GM18526 (cell line): ENCODE results near the gene ADAM10.
A peak's percentile ranks its signal among the peaks of the same experiment; 100 is the strongest.

Experiments
- POLR2A ChIP-seq: IDR thresholded peaks from 3 replicates; pipeline ENCODE4 v1.6.1; 2011; ENCODE audit not compliant: insufficient read length; ENCODE audit errors: extremely low read depth

The ADAM10 gene

DNA sequence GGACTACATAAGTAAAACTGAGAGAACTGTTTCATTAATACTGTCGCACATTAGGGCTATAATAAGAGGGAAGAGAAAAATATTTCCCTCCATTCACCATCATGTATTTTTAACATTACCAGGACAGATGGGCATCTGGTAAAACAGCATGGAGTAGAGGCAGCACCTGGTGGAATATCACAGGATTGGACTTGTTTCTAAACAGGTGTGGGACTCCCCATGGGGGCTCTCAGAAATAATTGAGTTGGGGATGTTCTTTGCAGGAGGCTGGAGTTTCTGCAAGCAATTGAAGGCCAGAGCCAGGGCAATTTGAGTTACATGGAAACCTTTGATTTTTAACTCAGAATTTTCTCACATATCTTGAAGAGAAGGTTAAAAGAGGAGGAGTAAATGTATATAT lies 13.2 kb upstream of the ADAM10 start:
- no peak for TF ChIP-seq POLR2A

DNA sequence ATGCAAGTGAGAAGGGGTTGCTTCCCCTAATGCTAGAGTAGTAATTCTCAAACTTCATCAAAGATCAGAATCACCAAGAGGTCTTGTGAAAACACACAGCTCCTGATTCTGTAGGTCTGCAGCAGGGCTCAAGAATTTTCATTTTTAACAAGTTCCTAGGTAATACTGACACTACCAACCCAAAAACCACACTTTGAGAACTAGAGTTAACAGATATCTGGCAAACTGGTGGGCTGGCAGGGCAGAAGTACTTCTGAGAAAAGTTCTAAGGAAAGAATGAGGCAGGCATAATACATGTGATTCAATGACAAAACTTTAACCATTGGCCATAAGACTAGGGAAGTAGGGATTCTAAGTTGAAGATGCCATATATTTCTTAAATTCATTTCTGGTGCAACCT lies 12.8 kb upstream of the ADAM10 start:
- TF ChIP-seq POLR2A: no peak

DNA sequence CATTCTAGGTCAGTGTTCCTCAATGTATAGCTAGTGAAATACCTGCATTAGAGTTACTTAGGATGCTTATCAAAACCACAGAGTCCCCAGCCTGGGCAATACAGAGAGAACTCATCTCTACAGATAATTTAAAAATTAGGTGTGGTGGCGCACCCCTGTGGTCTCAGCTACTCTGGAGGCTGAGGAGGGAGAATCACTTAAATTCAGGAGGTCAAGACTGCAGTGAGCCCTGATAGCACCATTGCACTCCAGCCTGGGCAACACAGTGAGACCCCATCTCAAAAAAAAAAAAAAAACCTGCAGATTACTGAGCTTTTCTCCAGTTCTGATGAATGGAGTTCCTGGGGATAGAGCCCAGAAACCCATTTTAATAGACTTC lies 11.5 kb upstream of the ADAM10 start:
- TF ChIP-seq POLR2A: no peak

DNA sequence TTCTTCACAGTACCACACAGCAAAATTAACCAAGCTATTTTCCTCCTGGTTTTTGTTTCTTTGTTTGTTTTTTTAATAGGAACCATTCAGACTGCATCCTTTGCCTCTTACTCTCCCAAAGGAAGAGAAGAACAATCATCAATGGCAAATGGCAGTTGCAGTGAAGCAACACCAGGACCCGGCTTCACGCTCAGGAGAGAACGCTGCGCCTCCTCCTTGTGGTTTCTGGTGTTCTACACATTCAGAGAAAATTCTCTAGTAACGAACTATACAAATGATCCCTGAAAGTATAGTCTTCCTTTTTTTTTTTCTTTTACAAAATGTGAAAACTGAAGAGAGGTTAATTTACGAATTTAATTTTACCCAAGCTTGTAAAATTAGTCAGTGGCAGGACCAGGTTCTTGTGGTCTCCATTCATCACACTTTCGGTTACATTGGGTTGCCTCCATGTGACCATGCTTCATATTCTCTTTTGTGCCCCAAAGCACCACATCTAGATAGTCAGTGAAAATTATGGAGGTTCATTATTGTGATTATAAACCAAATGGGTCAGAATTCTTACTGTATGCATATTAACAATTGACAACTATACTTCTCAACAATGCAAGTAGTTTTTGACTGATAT lies 11.0 kb upstream of the ADAM10 start:
- no peak for TF ChIP-seq POLR2A

DNA sequence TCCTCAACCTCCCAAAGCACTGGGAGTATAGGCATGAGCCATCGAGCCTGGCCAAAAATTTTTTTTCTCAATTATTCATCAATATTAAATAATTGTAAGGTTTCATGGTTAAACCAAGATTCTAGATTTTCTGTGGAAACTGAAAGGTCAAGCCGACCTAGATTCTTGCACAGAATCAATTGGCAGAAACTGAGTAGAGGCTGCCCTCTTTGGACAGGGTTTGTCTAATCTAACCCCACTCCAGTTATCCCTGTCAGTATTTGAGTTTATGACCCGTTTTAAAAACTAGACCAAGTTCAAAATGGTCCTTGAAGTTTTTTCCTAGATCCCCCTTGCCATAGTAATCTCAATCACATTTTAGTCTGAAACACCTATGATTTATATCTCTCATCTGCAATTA lies 8.6 kb upstream of the ADAM10 start:
- TF ChIP-seq POLR2A: no peak

DNA sequence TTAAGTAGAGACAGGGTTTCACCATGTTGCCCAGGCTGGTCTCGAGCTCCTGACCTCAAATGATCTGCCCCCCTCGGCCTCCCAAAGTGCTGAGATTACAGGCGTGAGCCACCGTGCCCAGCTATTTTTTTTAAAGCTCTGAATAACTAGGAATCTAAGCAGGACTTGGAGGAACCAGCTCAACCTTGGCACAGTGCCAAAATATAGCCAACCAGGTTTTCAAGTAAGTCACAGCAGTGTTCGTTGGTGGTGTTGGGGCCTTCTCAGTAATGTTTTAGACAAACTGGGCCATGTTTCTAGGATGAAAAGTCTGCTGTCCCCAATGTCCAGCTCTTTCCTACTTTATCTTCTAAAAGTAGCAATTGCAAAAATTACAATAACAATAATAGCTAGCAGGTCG lies 6.4 kb upstream of the ADAM10 start:
- TF ChIP-seq POLR2A: no peak

DNA sequence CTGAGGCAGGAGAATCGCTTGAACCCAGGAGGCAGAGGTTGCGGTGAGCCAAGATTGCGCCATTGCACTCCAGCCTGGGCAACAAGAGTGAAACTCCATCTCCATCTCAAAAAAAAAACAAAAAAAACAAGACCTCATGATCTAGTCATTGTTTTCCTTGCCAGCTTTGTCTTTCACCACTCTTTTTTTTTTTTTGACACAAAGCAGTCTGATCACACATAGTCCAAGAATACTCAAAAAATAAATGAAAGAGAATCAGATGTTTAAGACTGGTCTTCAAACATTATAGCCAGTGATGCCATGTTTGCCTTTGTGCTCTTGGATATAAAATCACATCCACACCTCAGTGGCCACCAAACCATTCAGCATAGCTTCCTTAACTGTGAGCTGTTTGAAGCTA lies 5.8 kb upstream of the ADAM10 start:
- TF ChIP-seq POLR2A: no peak

DNA sequence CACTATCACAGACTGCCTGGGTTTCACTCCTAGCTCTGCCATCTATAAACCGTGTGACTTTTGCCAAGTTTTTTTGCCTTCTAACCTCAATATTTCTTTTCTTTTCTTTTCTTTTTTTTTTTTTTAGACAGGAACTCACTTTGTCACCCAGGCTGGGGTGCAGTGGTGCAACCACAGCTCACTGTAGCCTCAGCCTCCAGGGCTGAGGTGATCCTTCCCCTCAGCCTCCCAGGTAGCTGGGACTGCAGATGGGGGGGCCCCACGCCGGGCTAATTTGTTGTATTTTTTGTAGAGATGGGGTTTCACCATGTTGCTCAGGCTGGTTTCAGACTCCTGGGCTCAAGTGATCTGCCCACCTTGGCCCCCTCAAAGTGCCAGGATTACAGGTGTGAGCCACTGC lies 3.2 kb upstream of the ADAM10 start:
- TF ChIP-seq POLR2A: no peak

GRCh38 chr15:58748852-58749531 lies 515 bp downstream of the ADAM10 start:
- TF ChIP-seq POLR2A: peak; percentile 19

DNA sequence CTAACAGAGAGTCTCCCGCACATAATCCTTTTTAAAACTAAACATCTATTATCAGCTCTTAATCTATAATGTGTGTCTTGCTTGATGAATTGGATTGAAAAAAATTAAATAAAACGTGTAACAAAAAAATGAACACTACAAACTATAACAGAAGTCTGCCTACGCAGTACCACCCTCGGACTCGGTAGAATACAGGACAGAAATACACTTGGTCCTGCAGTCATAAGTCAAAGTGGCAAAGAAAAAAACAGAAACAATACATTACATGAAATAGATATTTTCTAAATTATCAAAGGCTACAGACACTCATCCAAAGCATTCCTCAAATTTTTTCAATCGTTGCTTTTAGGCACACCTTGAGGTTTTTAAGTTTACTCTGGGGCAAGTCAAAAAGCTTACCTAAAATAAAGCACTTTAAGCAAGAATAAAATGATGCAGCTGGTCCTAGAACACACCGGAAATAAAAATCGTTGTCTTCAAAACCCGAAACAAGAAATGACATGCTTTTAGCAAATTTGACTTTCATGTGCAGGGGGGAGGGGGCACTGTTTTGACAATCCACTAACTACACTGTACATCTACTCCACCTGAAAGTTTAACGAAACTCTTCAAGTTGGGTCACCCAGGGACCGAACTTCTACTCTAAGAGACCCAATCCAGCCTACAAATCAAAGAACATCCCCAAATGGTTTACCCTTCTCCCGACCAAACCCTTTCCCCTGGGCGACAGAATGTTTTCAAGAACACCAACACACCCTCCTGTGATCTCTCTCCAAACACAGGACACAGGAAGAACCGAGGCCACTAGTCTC lies 1.3 kb downstream of the ADAM10 start:
- TF ChIP-seq POLR2A: no peak

DNA sequence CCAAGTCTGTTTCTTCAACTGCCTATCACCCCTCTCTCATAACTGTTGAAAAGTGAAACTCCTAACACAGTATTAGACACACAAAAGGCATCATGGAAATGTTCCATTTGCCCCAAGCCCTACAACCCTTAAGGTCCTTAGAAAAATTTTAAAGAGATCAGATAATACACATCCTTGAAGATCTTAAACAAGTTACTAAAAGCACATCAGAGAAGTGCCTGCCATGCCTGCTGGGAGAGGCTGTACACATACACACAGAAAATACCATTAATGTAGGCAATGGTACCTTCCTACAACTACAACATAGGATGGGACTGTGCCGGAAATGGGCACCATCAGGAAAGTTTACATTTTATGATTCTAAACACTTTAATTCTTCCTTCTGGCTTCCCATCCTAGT lies 3.3 kb downstream of the ADAM10 start:
- no peak for TF ChIP-seq POLR2A

GRCh38 chr15:58742819-58743502 lies 6.5 kb downstream of the ADAM10 start:
- TF ChIP-seq POLR2A: no peak

GRCh38 chr15:58742022-58742813 lies 7.3 kb downstream of the ADAM10 start:
- TF ChIP-seq POLR2A: no peak

- no peak for TF ChIP-seq POLR2A
Observed at GRCh38 chr15:58741032-58741431, 8.5 kb downstream of the ADAM10 start.

DNA sequence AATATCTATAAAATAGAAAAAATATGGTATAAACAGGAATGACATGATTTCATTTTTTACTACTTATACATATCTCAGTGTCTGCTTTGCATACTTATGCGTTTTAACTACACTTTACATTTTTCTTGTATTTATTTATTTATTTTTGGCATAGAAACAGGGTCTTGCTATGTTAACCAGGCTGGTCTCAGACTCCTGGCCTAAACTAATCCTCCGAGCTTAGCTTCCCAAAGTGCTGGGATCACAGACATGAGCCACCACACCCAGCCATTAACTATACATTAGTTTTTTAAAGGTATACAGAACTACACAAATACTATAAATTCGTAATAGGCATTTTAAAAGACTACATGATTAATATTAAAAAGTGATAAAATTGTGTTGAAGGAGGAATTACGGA lies 9.1 kb downstream of the ADAM10 start:
- no peak for TF ChIP-seq POLR2A

DNA sequence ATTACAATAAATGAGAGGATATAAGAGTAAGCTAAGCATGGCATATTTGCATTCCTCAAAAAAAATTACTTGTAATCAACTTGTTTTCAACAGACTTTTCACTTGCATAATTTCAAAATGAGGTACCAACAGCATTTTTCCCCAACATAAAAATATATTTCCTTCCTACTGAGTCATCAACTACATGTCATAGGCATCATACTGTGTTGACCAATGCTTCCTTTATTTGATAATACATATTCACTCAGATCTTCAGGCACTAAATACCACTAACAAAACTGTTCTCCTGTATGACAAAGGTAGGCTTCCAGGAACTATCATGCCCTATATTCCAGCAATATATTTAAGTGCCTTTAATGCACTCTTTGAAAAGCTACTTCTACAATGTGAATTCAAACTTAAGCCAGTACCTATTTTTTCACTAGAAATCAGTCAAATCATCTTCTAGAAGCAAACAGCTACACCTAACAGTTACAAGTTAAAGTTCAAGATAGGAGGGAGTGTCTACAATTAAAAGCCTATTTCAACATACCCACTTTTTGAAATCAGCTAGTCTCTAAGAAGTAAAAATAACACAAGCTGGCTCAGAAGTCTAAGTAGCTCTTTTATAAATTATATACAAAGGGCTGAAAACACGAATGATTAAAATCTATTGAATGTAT lies 11.3 kb downstream of the ADAM10 start:
- no peak for TF ChIP-seq POLR2A
